HEK293T (cell line): Measurements from ENCODE around the gene VSTM2B.

Source experiments
- ARNT ChIP-seq: fragments of 450-650 bp; IDR thresholded peaks from 2 replicates; pipeline ENCODE4 v1.6.1; 2017; ENCODE audit warnings: mild to moderate bottlenecking
- FOXA1 ChIP-seq: fragments of 450-650 bp; IDR thresholded peaks from 2 replicates; pipeline ENCODE4 v1.6.1; 2016; ENCODE audit warnings: mild to moderate bottlenecking
- FOXM1 ChIP-seq: fragments of 450-650 bp; IDR thresholded peaks from 2 replicates; pipeline ENCODE4 v1.6.1; 2017; ENCODE audit warnings: mild to moderate bottlenecking, borderline replicate concordance
- SP1 ChIP-seq: fragments of 450-650 bp; IDR thresholded peaks from 2 replicates; pipeline ENCODE4 v1.6.1; 2017

DNA sequence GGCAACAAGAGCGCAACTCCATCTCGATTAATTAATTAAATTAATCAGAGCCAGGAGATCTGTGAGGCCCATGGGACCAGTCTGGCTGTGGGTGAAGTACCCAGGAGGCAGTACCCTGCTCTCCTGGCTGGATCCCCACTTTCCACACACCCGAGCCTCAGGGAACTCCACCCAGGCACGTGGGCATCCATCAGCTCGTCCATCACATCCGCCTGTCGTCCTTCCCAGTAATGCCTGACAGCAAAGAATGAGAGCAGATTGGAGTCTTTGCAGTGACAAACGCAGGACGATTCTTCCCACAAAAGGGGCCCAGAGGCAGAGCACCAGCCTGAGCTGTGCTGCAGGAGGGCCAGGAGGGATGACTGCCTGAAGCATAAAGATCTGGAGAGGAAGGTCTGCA, 35.8 kb downstream of the VSTM2B start:
- TF ChIP-seq SP1 (no peak), FOXA1 (no peak), ARNT (no peak), FOXM1 (no peak)
